ENCODE results near the gene KCTD1.

GRCh38 chr18:26477828-26478466 lies 70.4 kb downstream of the KCTD1 start:
- TF ChIP-seq CTCF (IDR thresholded peaks at IDR 0.05) (no peak), EZH2 (IDR thresholded peaks at IDR 0.05; ENCODE audit: borderline replicate concordance, insufficient read depth, low read depth, low read length, poor library complexity, severe bottlenecking) (no peak)

Measured in B cell (primary cell).